Measurements from ENCODE around the gene PIR.

The PIR gene

DNA sequence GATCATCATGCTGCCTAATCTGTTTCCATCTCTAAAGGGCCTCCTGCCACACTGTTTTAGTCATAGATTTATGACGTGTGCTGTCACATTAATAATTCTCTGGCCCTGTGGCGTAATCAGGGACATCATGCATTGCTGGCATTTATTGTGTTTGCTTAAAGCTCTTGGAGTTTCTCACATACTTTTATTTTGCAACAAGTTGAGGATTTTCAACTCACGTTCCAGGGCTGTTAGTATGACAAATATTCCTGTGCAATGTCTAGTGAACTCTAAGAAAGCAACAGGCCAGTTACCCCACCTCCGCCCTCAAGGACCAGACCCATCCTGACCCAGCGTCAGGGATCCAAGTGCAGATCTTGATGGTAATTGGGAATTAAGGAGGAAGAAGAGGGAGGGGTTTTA is 150.1 kb downstream of the PIR start:
- DNase-seq: peak; percentile 32

DNA sequence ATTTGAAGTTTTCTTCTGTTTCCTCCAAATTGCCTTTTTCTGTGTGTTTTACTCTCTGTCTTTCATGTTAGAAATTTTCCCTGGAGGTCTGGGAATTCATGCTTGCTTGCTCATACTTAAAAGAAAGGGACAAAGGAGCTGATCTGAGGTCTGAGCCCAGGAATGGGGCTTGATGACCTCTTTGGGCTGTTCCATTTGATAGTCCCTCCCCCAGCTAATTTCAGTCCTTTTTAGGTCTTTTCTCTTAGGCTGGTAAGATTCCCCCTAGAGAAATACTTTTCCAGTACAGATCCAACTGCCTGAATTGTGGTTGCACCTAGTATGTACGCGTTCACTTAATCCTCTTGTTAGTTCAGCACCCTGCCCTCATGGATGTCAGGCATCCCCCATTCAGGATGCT is 152.3 kb downstream of the PIR start:
- DNase-seq: no peak

DNA sequence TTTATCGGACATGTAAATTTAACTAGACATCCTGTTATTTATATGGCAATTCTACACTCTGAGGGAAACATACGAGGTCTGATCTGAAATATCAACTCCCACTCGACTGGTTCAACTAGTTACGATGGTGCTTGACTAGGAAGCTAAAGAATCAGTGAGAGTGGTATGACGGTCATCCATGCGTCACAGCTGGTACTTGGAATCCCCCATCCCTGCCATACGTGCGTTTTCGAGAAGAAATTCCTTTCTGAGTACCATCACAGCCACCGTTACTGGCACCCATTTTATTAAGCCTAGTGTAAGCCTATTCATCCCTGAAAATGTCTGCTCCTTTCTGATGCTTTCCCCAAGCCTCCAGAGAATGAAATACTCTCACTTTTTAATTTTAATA is 157.1 kb downstream of the PIR start:
- peak; percentile 3 for DNase-seq

DNA sequence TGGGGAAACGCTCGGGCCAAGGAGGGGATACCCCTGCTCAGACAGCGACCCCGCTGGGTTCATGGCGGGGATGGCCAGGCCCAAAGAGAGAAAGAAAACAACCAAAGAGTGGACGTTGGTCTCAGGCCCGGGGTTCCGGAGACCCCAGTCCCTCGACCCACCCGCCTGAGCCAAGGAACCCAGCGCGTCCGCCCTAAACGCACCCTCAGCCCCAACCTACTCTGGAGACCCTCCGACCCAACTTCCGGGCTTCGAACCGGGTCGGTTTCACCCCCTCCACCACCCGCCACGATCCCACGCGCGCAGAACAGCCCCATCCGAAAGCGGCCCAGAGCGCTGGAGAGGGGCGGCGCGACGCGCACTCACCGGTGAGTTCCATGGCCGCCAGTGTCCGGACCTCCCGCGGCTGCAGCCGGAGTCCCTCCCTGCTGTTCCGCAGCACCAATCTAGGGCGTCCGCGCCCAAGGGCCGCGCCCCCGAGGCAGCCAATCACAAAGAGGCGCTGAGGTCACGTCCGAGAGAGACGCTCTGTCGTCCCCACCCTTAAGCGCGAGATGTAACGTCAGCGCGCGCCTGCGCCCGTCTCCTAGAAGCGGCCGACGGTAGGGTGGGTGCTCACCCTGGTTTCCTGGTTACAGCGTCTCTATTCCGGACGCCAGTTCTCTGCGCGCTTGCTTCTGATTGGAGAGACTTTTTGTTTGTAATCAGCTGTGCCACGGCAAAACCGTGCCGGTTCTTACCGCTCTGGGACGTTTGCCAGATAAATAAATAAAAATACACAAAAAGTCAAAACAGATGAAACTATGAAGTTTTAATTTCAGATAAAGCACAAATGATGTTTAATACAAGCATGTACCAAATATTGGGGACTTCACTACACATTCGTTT is 157.8 kb downstream of the PIR start, which contains the start of gene PIGA:
TSS of gene PIGA (minus strand) at position 389 of the 888 bp plus-strand sequence. CDS start 3,593 bp downstream, outside the sequence.
- DNase-seq: peak; percentile 94

All from HCEC 1CT (cell line).